ENCODE data around the gene AK1. TPM values are rescaled to one million over a fixed set of nuclear protein-coding genes. Genes with fewer than 3 reads are reported as not detected.

AK1 gene
- total RNA-seq, 2 experiments from 2014 or later: 46.7 to 52.6 TPM

- DNase-seq: peak in 2 of 14 experiments; percentile 65 to 71
Measured at GRCh38 chr9:127835991-127836516, 41.4 kb downstream of the AK1 start.

DNA sequence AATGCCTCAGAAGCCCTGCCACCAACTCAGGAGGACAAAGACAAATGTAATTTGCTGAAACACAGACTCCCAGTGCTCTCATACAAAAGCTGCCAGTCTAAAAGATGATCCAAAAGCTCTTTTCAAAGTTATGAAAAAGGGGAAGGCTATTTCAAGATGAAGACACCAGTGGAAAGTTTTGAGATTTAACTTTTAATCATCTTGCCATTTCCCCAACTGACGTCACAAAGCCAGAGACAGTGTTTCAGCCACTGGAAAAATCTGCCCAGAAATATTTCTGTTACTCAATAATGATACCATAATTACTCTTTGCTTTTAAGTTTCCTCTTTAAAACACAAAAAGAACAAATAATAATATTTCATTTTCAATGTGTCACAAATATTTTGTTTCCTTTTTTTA is 43.9 kb downstream of the AK1 start:
- DNase-seq (peak in 2 of 14 experiments; percentile 54 to 58), ATAC-seq (ENCODE audit: poor library complexity) (no peak)
- H3K36me3 ChIP-seq (ENCODE audit: insufficient read depth, low read length): no peaks in the 10 kb centered on the region
- intact Hi-C loops (cut with DNase I, micrococcal nuclease): no loop called here
- no peaks in the 10 kb centered on the region for H3K27me3 ChIP-seq (ENCODE audit: control insufficient read depth in 1 of 2, insufficient read depth in 2 of 2, low read length in 2 of 2)
- Mint-ChIP-seq H3K4me1 (ENCODE audit: low read depth) (peaks cover 5% of the 10 kb centered on the region), H3K27ac (no peak overlapping the region), H3K36me3 (ENCODE audit: low read depth) (no peaks in the 10 kb centered on the region), H3K9me3 (no peaks in the 10 kb centered on the region), H3K4me3 (no peak overlapping the region), H3K27me3 (no peaks in the 10 kb centered on the region)
- no peak overlapping the region for H3K4me3 ChIP-seq (ENCODE audit: low read length)
- no peak overlapping the region for H3K27ac ChIP-seq (ENCODE audit: low read depth in 1 of 2, low read length in 2 of 2)
- H3K4me1 ChIP-seq (ENCODE audit: insufficient read depth, low read length): peaks cover 10% of the 10 kb centered on the region
- no peaks in the 10 kb centered on the region for H3K9me3 ChIP-seq (ENCODE audit: control insufficient read depth in 1 of 2, insufficient read depth in 1 of 2, low read length in 2 of 2)
- ChIA-PET POLR2A (interaction anchor here (0.5 kb wide), 1 partner anchor 210 kb away, joined by 3 read pairs; no protein-coding TSS in a partner anchor), CTCF (interaction anchor here (2.1 kb wide), 1 partner anchor 36 kb away, joined by 6 read pairs; no protein-coding TSS in a partner anchor)
- TF ChIP-seq, protein P1, sequence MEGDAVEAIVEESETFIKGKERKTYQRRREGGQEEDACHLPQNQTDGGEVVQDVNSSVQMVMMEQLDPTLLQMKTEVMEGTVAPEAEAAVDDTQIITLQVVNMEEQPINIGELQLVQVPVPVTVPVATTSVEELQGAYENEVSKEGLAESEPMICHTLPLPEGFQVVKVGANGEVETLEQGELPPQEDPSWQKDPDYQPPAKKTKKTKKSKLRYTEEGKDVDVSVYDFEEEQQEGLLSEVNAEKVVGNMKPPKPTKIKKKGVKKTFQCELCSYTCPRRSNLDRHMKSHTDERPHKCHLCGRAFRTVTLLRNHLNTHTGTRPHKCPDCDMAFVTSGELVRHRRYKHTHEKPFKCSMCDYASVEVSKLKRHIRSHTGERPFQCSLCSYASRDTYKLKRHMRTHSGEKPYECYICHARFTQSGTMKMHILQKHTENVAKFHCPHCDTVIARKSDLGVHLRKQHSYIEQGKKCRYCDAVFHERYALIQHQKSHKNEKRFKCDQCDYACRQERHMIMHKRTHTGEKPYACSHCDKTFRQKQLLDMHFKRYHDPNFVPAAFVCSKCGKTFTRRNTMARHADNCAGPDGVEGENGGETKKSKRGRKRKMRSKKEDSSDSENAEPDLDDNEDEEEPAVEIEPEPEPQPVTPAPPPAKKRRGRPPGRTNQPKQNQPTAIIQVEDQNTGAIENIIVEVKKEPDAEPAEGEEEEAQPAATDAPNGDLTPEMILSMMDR (IDR thresholded peaks at IDR 0.05): no peak

More at GRCh38 chr9:127835991-127836516, 41.4 kb downstream of the AK1 start:
- peaks cover 10% of the 10 kb centered on the region for H3K4me1 ChIP-seq (ENCODE audit: insufficient read depth, low read length)
- Mint-ChIP-seq H3K9me3 (no peaks in the 10 kb centered on the region), H3K27me3 (no peaks in the 10 kb centered on the region), H3K36me3 (ENCODE audit: low read depth) (no peaks in the 10 kb centered on the region), H3K4me3 (no peak overlapping the region), H3K4me1 (ENCODE audit: low read depth) (peaks cover 5% of the 10 kb centered on the region), H3K27ac (no peak overlapping the region)
- TF ChIP-seq, protein P1 (IDR thresholded peaks at IDR 0.05): no peak
- no peaks in the 10 kb centered on the region for H3K9me3 ChIP-seq (ENCODE audit: control insufficient read depth in 1 of 2, insufficient read depth in 1 of 2, low read length in 2 of 2)
- POLR2A ChIA-PET: interaction anchor here (1.4 kb wide), 1 partner anchor 56 kb away, joined by 4 read pairs; no protein-coding TSS in a partner anchor
- intact Hi-C loops (cut with DNase I, micrococcal nuclease): no loop called here
- no peak overlapping the region for H3K4me3 ChIP-seq (ENCODE audit: low read length)
- peaks cover 6% of the 10 kb centered on the region for H3K36me3 ChIP-seq (ENCODE audit: insufficient read depth, low read length)
- CTCF ChIA-PET: no interaction called here
- H3K27me3 ChIP-seq (ENCODE audit: control insufficient read depth in 1 of 2, insufficient read depth in 2 of 2, low read length in 2 of 2): no peaks in the 10 kb centered on the region
- peak overlapping the region in 1 of 2 donors; percentile 24 for H3K27ac ChIP-seq (ENCODE audit: low read depth in 1 of 2, low read length in 2 of 2)
- ATAC-seq (ENCODE audit: poor library complexity): no peak

- H3K9me3 ChIP-seq (ENCODE audit: control insufficient read depth in 1 of 2, insufficient read depth in 1 of 2, low read length in 2 of 2): no peaks in the 10 kb centered on the region
- intact Hi-C loops (cut with DNase I, micrococcal nuclease): no loop called here
- H3K4me1 ChIP-seq (ENCODE audit: insufficient read depth, low read length): peaks cover 10% of the 10 kb centered on the region
- ChIA-PET POLR2A (interaction anchor here (0.7 kb wide), 1 partner anchor 28 kb away, joined by 3 read pairs; no protein-coding TSS in a partner anchor), CTCF (interaction anchor here (0.7 to 2.1 kb wide), 3 partner anchors 23 to 38 kb away, joined by 3 to 6 read pairs (median 3); no protein-coding TSS in a partner anchor)
- H3K4me3 ChIP-seq (ENCODE audit: low read length): no peak overlapping the region
- H3K27me3 ChIP-seq (ENCODE audit: control insufficient read depth in 1 of 2, insufficient read depth in 2 of 2, low read length in 2 of 2): no peaks in the 10 kb centered on the region
- H3K4me3 Mint-ChIP-seq: no peak overlapping the region
- DNase-seq (peak in 1 of 14 experiments; percentile 50), ATAC-seq (ENCODE audit: poor library complexity) (peak; percentile 64)
- no peaks in the 10 kb centered on the region for H3K36me3 Mint-ChIP-seq (ENCODE audit: low read depth)
- H3K4me1 Mint-ChIP-seq (ENCODE audit: low read depth): peaks cover 5% of the 10 kb centered on the region
- H3K27me3 Mint-ChIP-seq: no peaks in the 10 kb centered on the region
- no peak overlapping the region for H3K27ac ChIP-seq (ENCODE audit: low read depth in 1 of 2, low read length in 2 of 2)
- H3K9me3 Mint-ChIP-seq: no peaks in the 10 kb centered on the region
- TF ChIP-seq, protein P1 (IDR thresholded peaks at IDR 0.05): no peak
- no peaks in the 10 kb centered on the region for H3K36me3 ChIP-seq (ENCODE audit: insufficient read depth, low read length)
- no peak overlapping the region for H3K27ac Mint-ChIP-seq
Measured at GRCh38 chr9:127832248-127832647, 45.2 kb downstream of the AK1 start.

Measured in CD4-positive, alpha-beta T cell (primary cell).